ENCODE measurements around the gene ZNF627. TPM values are rescaled to one million over a fixed set of nuclear protein-coding genes. Genes with fewer than 3 reads are reported as not detected.

ZNF627 gene
- total RNA-seq, 1 experiment from 2014 or later = 11.4 TPM

DNA sequence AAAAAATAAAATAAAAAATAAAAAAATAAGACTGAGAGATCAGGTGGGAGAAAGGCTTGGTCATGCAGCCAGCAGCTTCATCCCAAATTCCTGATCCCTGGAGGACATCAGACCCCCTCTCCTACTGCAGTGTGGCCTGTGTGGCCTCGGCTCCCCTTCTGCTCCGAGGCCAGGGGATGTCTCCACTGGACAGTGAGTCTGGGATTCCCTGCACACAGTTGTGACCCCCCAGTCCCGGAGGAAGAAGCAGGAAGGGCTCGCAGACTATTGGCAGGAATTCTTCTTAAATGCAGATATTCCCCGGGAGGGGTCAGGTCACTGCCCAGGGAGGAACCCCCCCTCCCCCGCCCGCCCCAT, 41.9 kb downstream of the ZNF627 start:
- H3K4me2 ChIP-seq = peak overlapping the region; percentile 100
- ChIA-PET CTCF (interaction anchor here (0.6 kb wide), 2 partner anchors 19 to 158 kb away, joined by 5 to 7 read pairs; no protein-coding TSS in a partner anchor), POLR2A (ENCODE audit: unreplicated experiment) (no interaction called here)
- no peaks in the 10 kb centered on the region for H3K36me3 ChIP-seq (ENCODE audit: low read depth)
- H3K79me2 ChIP-seq (ENCODE audit: low read depth) = no peaks in the 10 kb centered on the region
- H3K9me3 ChIP-seq (ENCODE audit: insufficient read depth, low read depth) = no peaks in the 10 kb centered on the region
- BruUV-seq (replicated peaks) = no TSS peak
- peak overlapping the region; percentile 91; the same call in 1 of the 2 replicates for H3K4me3 ChIP-seq
- TF ChIP-seq EZH2 (IDR thresholded peaks at IDR 0.05; ENCODE audit: low read depth) (no peak), CTCF (conservative IDR thresholded peaks at IDR 0.05) (no peak)
- no peaks in the 10 kb centered on the region for H3K9me2 ChIP-seq (ENCODE audit: insufficient read depth)
- no peaks in the 10 kb centered on the region for H3F3A ChIP-seq (ENCODE audit: insufficient read depth, low read depth)
- no peaks in the 10 kb centered on the region for H4K20me1 ChIP-seq (ENCODE audit: insufficient read depth)
- no peaks in the 10 kb centered on the region for H3K4me1 ChIP-seq (replicated peaks; ENCODE audit: insufficient read depth)
- no peak overlapping the region for H2AFZ ChIP-seq
- H3K27me3 ChIP-seq (ENCODE audit: insufficient read depth, low read depth) = no peaks in the 10 kb centered on the region
- intact Hi-C loops (cut with micrococcal nuclease; ENCODE audit: unreplicated experiment) = no loop called here
- DNase-seq = no peak
- H3K27ac ChIP-seq = no peak overlapping the region

- TF ChIP-seq EZH2 (IDR thresholded peaks at IDR 0.05; ENCODE audit: low read depth) (no peak), CTCF (conservative IDR thresholded peaks at IDR 0.05) (no peak)
- POLR2A ChIA-PET (ENCODE audit: unreplicated experiment) = interaction anchor here (0.6 kb wide), 2 partner anchors 44 to 577 kb away, joined by 4 read pairs; no protein-coding TSS in a partner anchor
Measured at GRCh38 chr19:11639602-11640471, 42.6 kb downstream of the ZNF627 start.

GRCh38 chr19:11641244-11641643, 44.0 kb downstream of the ZNF627 start:
- POLR2A ChIA-PET (ENCODE audit: unreplicated experiment) = no interaction called here
- no peak overlapping the region for H2AFZ ChIP-seq

More at GRCh38 chr19:11639602-11640471, 42.6 kb downstream of the ZNF627 start:
- peak overlapping the region; percentile 91 for H3K4me3 ChIP-seq
- BruUV-seq (replicated peaks) = TSS peak; percentile 55
- no peaks in the 10 kb centered on the region for H3K9me2 ChIP-seq (ENCODE audit: insufficient read depth)
- H3K4me1 ChIP-seq (replicated peaks; ENCODE audit: insufficient read depth) = no peaks in the 10 kb centered on the region
- no peaks in the 10 kb centered on the region for H3K79me2 ChIP-seq (ENCODE audit: low read depth)
- H4K20me1 ChIP-seq (ENCODE audit: insufficient read depth) = no peaks in the 10 kb centered on the region
- CTCF ChIA-PET = interaction anchor here (0.6 kb wide), 2 partner anchors 18 to 158 kb away, joined by 5 to 7 read pairs; no protein-coding TSS in a partner anchor
- H3F3A ChIP-seq (ENCODE audit: insufficient read depth, low read depth) = no peaks in the 10 kb centered on the region
- peak overlapping the region; percentile 100 for H3K4me2 ChIP-seq
- DNase-seq = peak; percentile 94 to 97
- no peaks in the 10 kb centered on the region for H3K9me3 ChIP-seq (ENCODE audit: insufficient read depth, low read depth)
- peak overlapping the region; percentile 100 for H2AFZ ChIP-seq
- no peak overlapping the region for H3K27ac ChIP-seq
- H3K36me3 ChIP-seq (ENCODE audit: low read depth) = no peaks in the 10 kb centered on the region
- intact Hi-C loops (cut with micrococcal nuclease; ENCODE audit: unreplicated experiment) = loop anchor here (5.0 kb wide), 1 partner anchor 133 kb away; the partner anchor contains the start of gene ZNF653
- no peaks in the 10 kb centered on the region for H3K27me3 ChIP-seq (ENCODE audit: insufficient read depth, low read depth)

More at GRCh38 chr19:11641244-11641643, 44.0 kb downstream of the ZNF627 start:
- H3K79me2 ChIP-seq (ENCODE audit: low read depth) = no peaks in the 10 kb centered on the region
- no peaks in the 10 kb centered on the region for H3K4me1 ChIP-seq (replicated peaks; ENCODE audit: insufficient read depth)
- TF ChIP-seq CTCF (conservative IDR thresholded peaks at IDR 0.05) (no peak), EZH2 (IDR thresholded peaks at IDR 0.05; ENCODE audit: low read depth) (no peak)
- no peak for DNase-seq
- H3F3A ChIP-seq (ENCODE audit: insufficient read depth, low read depth) = no peaks in the 10 kb centered on the region
- no TSS peak for BruUV-seq (replicated peaks)
- H3K9me3 ChIP-seq (ENCODE audit: insufficient read depth, low read depth) = no peaks in the 10 kb centered on the region
- no peaks in the 10 kb centered on the region for H4K20me1 ChIP-seq (ENCODE audit: insufficient read depth)
- CTCF ChIA-PET = no interaction called here
- no peaks in the 10 kb centered on the region for H3K9me2 ChIP-seq (ENCODE audit: insufficient read depth)
- no peaks in the 10 kb centered on the region for H3K27me3 ChIP-seq (ENCODE audit: insufficient read depth, low read depth)
- intact Hi-C loops (cut with micrococcal nuclease; ENCODE audit: unreplicated experiment) = loop anchor here (5.0 kb wide), 1 partner anchor 134 kb away; the partner anchor contains the start of gene ZNF653
- no peak overlapping the region for H3K4me3 ChIP-seq
- H3K4me2 ChIP-seq = no peak overlapping the region
- H3K36me3 ChIP-seq (ENCODE audit: low read depth) = no peaks in the 10 kb centered on the region
- H3K27ac ChIP-seq = no peak overlapping the region
